HEK293 (cell line): ENCODE measurements around the gene C1QL2.

Source experiments
- CTCF ChIA-PET: fragments of 350-600 bp; formaldehyde crosslinking; extraction: SDS; loops from one replicate; lab custom pipeline; 2021; ENCODE audit warnings: antibody characterized with exemption; lab: Yijun Ruan, JAX
- POLR2A ChIA-PET: fragments of 300-600 bp; formaldehyde crosslinking; extraction: SDS; loops from one replicate; lab custom pipeline; 2020; ENCODE audit warnings: antibody characterized with exemption, inconsistent platforms; lab: Yijun Ruan, JAX
- H3K27ac ChIP-seq: fragments of 200-500 bp; sonication (Bioruptor generic); 2 replicates; pipeline ENCODE4 v1.5.1; 2014; ENCODE audit warnings: low read depth, low read length, control low read depth, inconsistent platforms; ENCODE audit errors: extremely low read depth
- H3K36me3 ChIP-seq, 2 experiments: fragments of 200-500 bp in 1 of 2; sonication (Bioruptor generic) in 1 of 2; 1 replicate in 1 of 2; 2 replicates in 1 of 2; pipeline ENCODE4 v1.5.1; 2014 to 2017; ENCODE audit warnings: inconsistent platforms in 2 of 2, low read length in 2 of 2; ENCODE audit not compliant: control insufficient read depth in 2 of 2, insufficient read depth in 1 of 2
- H3K4me1 ChIP-seq: fragments of 200-500 bp; sonication (Bioruptor generic); 2 replicates; pipeline ENCODE4 v1.5.1; 2014; ENCODE audit warnings: mild to moderate bottlenecking, low read length, inconsistent platforms; ENCODE audit not compliant: control insufficient read depth, insufficient read depth
- H3K4me3 ChIP-seq: 2 replicates; pipeline ENCODE4 v1.5.1; 2011; ENCODE audit warnings: low read depth, mild to moderate bottlenecking, control low read depth, low read length, moderate library complexity
- H3K9me3 ChIP-seq: fragments of 200-500 bp; sonication (Bioruptor generic); 2 replicates; pipeline ENCODE4 v1.5.1; 2014; ENCODE audit warnings: low read depth, low read length, inconsistent platforms; ENCODE audit not compliant: control insufficient read depth, insufficient read depth
- BCL11B ChIP-seq: fragments of 450-650 bp; formaldehyde crosslinking; IDR thresholded peaks from 2 replicates; pipeline ENCODE4 v1.5.1; 2016; ENCODE audit warnings: low read depth, missing biosample characterization, missing genetic modification characterization
- GLI2 ChIP-seq: fragments of 450-650 bp; formaldehyde crosslinking; IDR thresholded peaks from 2 replicates; pipeline ENCODE4; 2017; ENCODE audit warnings: missing biosample characterization, missing genetic modification characterization, low read depth, borderline replicate concordance
- HOXD13 ChIP-seq: sonication (generic); formaldehyde crosslinking; IDR thresholded peaks from 2 replicates; pipeline ENCODE4 v1.8.0; 2022; ENCODE audit warnings: missing genetic modification reagents, borderline replicate concordance
- KLF10 ChIP-seq: fragments of 450-650 bp; IDR thresholded peaks from 2 replicates; pipeline ENCODE4 v1.5.1; 2018; ENCODE audit warnings: missing biosample characterization, mild to moderate bottlenecking, missing genetic modification characterization
- KLF16 ChIP-seq: fragments of 450-650 bp; formaldehyde crosslinking; IDR thresholded peaks from 2 replicates; pipeline ENCODE4 v1.5.1; 2017; ENCODE audit warnings: missing biosample characterization, missing genetic modification characterization
- KLF7 ChIP-seq: fragments of 450-650 bp; formaldehyde crosslinking; IDR thresholded peaks from 2 replicates; pipeline ENCODE4 v1.5.1; 2016; ENCODE audit warnings: missing biosample characterization, missing genetic modification characterization, borderline replicate concordance
- KLF9 ChIP-seq: fragments of 450-650 bp; formaldehyde crosslinking; IDR thresholded peaks from 2 replicates; pipeline ENCODE4 v1.5.1; 2016; ENCODE audit warnings: missing biosample characterization, missing genetic modification characterization, low read depth
- SCRT2 ChIP-seq: fragments of 450-650 bp; formaldehyde crosslinking; IDR thresholded peaks from 2 replicates; pipeline ENCODE4 v1.5.1; 2016; ENCODE audit warnings: missing biosample characterization, missing genetic modification characterization
- SP3 ChIP-seq: fragments of 450-650 bp; formaldehyde crosslinking; IDR thresholded peaks from 2 replicates; pipeline ENCODE4 v1.5.1; 2016; ENCODE audit warnings: missing biosample characterization, missing genetic modification characterization
- WT1 ChIP-seq: fragments of 450-650 bp; formaldehyde crosslinking; IDR thresholded peaks from 2 replicates; pipeline ENCODE4 v1.5.1; 2016; ENCODE audit warnings: missing biosample characterization, missing genetic modification characterization
- YY2 ChIP-seq: fragments of 450-650 bp; formaldehyde crosslinking; IDR thresholded peaks from 2 replicates; pipeline ENCODE4 v1.5.1; 2016; ENCODE audit warnings: missing biosample characterization, missing genetic modification characterization
- ZNF184 ChIP-seq: fragments of 450-650 bp; IDR thresholded peaks from 2 replicates; pipeline ENCODE4 v1.5.1; 2018; ENCODE audit warnings: missing biosample characterization, mild to moderate bottlenecking, missing genetic modification characterization
- ZNF239 ChIP-seq: fragments of 450-650 bp; formaldehyde crosslinking; IDR thresholded peaks from 2 replicates; pipeline ENCODE4 v1.5.1; 2016; ENCODE audit warnings: missing biosample characterization, missing genetic modification characterization
- ZNF341 ChIP-seq: fragments of 450-650 bp; formaldehyde crosslinking; IDR thresholded peaks from 2 replicates; pipeline ENCODE4; 2016; ENCODE audit warnings: low read depth, missing biosample characterization, missing genetic modification characterization
- ZNF423 ChIP-seq: fragments of 450-650 bp; formaldehyde crosslinking; IDR thresholded peaks from 2 replicates; pipeline ENCODE4 v1.5.1; 2016; ENCODE audit warnings: missing biosample characterization, missing genetic modification characterization
- ZNF555 ChIP-seq: fragments of 450-650 bp; formaldehyde crosslinking; conservative IDR thresholded peaks from 2 replicates; pipeline ENCODE4 v1.5.1; 2017; ENCODE audit warnings: missing biosample characterization, mild to moderate bottlenecking, missing genetic modification characterization, inconsistent platforms
- ZNF561 ChIP-seq: fragments of 450-650 bp; IDR thresholded peaks from 2 replicates; pipeline ENCODE4 v1.5.1; 2018; ENCODE audit warnings: missing biosample characterization, missing genetic modification characterization, borderline replicate concordance
- ZNF654 ChIP-seq: fragments of 450-650 bp; formaldehyde crosslinking; IDR thresholded peaks from 2 replicates; pipeline ENCODE4 v1.5.1; 2016; ENCODE audit warnings: low read depth, missing biosample characterization, missing genetic modification characterization
- ZNF670 ChIP-seq: fragments of 450-650 bp; formaldehyde crosslinking; IDR thresholded peaks from 2 replicates; pipeline ENCODE4 v1.5.1; 2016; ENCODE audit warnings: missing biosample characterization, missing genetic modification characterization, low read depth
- ZNF747 ChIP-seq: fragments of 450-650 bp; formaldehyde crosslinking; IDR thresholded peaks from 2 replicates; pipeline ENCODE4 v1.5.1; 2016; ENCODE audit warnings: missing biosample characterization, missing genetic modification characterization
- ZNF792 ChIP-seq: fragments of 450-650 bp; formaldehyde crosslinking; IDR thresholded peaks from 2 replicates; pipeline ENCODE4 v1.5.1; 2016; ENCODE audit warnings: missing biosample characterization, missing genetic modification characterization
- ZNF830 ChIP-seq: fragments of 450-650 bp; IDR thresholded peaks from 2 replicates; pipeline ENCODE4 v1.5.0; 2018; ENCODE audit warnings: missing biosample characterization, missing genetic modification characterization, low read depth, mild to moderate bottlenecking, moderate library complexity
- ZSCAN4 ChIP-seq: fragments of 450-650 bp; formaldehyde crosslinking; IDR thresholded peaks from 2 replicates; pipeline ENCODE4 v1.5.1; 2017; ENCODE audit warnings: missing biosample characterization, missing genetic modification characterization
- ZXDB ChIP-seq: fragments of 450-650 bp; formaldehyde crosslinking; IDR thresholded peaks from 2 replicates; pipeline ENCODE4 v1.5.1; 2016; ENCODE audit warnings: missing biosample characterization, missing genetic modification characterization
- TF ChIP-seq, protein P1 (sequence below): fragments of 450-650 bp; formaldehyde crosslinking; conservative IDR thresholded peaks from 2 replicates; pipeline ENCODE4 v1.5.1; 2016; ENCODE audit warnings: low read depth, missing biosample characterization, missing genetic modification characterization
- TF ChIP-seq, protein P2 (sequence below): fragments of 450-650 bp; formaldehyde crosslinking; IDR thresholded peaks from 2 replicates; pipeline ENCODE4 v1.5.1; 2016; ENCODE audit warnings: missing biosample characterization, missing genetic modification characterization

Gene C1QL2

GRCh38 chr2:119179202-119179601 lies 20.7 kb upstream of the C1QL2 start:
- Histone ChIP-seq H3K36me3 (no peaks in the 10 kb centered on the region), H3K4me3 (no peak overlapping the region), H3K9me3 (no peaks in the 10 kb centered on the region), H3K27ac (no peak overlapping the region), H3K4me1 (no peaks in the 10 kb centered on the region)
- TF ChIP-seq ZNF184 (no peak), KLF7 (tag by site-specific recombination) (no peak), ZNF792 (tag by site-specific recombination) (no peak), SP3 (no peak), ZXDB (tag by site-specific recombination) (no peak), ZNF239 (tag by site-specific recombination) (no peak), ZNF561 (tag by site-specific recombination) (no peak), WT1 (tag by site-specific recombination) (no peak), ZSCAN4 (tag by site-specific recombination) (no peak), ZNF423 (no peak), ZNF654 (tag by site-specific recombination) (no peak), ZNF341 (tag by site-specific recombination) (no peak), BCL11B (tag by site-specific recombination) (no peak)
- TF ChIP-seq, protein P1, sequence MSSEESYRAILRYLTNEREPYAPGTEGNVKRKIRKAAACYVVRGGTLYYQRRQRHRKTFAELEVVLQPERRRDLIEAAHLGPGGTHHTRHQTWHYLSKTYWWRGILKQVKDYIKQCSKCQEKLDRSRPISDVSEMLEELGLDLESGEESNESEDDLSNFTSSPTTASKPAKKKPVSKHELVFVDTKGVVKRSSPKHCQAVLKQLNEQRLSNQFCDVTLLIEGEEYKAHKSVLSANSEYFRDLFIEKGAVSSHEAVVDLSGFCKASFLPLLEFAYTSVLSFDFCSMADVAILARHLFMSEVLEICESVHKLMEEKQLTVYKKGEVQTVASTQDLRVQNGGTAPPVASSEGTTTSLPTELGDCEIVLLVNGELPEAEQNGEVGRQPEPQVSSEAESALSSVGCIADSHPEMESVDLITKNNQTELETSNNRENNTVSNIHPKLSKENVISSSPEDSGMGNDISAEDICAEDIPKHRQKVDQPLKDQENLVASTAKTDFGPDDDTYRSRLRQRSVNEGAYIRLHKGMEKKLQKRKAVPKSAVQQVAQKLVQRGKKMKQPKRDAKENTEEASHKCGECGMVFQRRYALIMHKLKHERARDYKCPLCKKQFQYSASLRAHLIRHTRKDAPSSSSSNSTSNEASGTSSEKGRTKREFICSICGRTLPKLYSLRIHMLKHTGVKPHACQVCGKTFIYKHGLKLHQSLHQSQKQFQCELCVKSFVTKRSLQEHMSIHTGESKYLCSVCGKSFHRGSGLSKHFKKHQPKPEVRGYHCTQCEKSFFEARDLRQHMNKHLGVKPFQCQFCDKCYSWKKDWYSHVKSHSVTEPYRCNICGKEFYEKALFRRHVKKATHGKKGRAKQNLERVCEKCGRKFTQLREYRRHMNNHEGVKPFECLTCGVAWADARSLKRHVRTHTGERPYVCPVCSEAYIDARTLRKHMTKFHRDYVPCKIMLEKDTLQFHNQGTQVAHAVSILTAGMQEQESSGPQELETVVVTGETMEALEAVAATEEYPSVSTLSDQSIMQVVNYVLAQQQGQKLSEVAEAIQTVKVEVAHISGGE (tag by site-specific recombination), result no peak
- POLR2A ChIA-PET, result no interaction called here
- CTCF ChIA-PET, result interaction anchor here (0.6 to 1.5 kb wide), 3 partner anchors 52 to 1960 kb away, joined by 3 read pairs; no protein-coding TSS in a partner anchor

DNA sequence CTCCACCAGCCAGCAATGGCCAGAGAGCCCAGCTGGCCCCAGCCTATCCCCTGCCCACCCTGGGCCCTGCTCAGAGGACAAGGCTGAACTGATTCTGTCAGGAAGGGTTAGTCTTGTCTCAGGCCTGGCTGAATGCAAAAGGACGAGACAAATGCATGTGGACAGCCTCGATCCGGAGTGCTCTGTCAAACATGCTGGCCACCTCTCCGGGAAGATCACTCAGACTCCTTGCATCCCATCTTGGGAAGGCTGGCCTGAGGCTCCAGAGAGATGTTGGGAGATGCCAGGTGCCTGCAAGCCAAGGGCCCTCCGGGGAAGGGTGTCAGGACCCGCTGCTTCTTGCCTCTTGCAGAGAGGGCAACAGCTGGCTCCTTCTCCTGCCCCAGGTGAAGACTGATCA lies 20.2 kb upstream of the C1QL2 start:
- no peak overlapping the region for H3K4me3 ChIP-seq
- H3K9me3 ChIP-seq, result no peaks in the 10 kb centered on the region
- H3K36me3 ChIP-seq, result no peaks in the 10 kb centered on the region
- POLR2A ChIA-PET, result no interaction called here
- H3K27ac ChIP-seq, result no peak overlapping the region
- CTCF ChIA-PET, result interaction anchor here (0.9 to 1.5 kb wide), 2 partner anchors 52 to 1961 kb away, joined by 3 read pairs; no protein-coding TSS in a partner anchor
- H3K4me1 ChIP-seq, result no peaks in the 10 kb centered on the region
- TF ChIP-seq ZNF670 (tag by site-specific recombination), result no peak
- TF ChIP-seq, protein P2, sequence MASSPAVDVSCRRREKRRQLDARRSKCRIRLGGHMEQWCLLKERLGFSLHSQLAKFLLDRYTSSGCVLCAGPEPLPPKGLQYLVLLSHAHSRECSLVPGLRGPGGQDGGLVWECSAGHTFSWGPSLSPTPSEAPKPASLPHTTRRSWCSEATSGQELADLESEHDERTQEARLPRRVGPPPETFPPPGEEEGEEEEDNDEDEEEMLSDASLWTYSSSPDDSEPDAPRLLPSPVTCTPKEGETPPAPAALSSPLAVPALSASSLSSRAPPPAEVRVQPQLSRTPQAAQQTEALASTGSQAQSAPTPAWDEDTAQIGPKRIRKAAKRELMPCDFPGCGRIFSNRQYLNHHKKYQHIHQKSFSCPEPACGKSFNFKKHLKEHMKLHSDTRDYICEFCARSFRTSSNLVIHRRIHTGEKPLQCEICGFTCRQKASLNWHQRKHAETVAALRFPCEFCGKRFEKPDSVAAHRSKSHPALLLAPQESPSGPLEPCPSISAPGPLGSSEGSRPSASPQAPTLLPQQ (tag by site-specific recombination), result no peak
- TF ChIP-seq KLF16 (tag by site-specific recombination), result no peak
- no peak for TF ChIP-seq KLF9 (tag by site-specific recombination)
- no peak for TF ChIP-seq GLI2 (tag by site-specific recombination)
- no peak for TF ChIP-seq YY2 (tag by site-specific recombination)
- no peak for TF ChIP-seq SCRT2 (tag by site-specific recombination)
- TF ChIP-seq, protein P1 (tag by site-specific recombination), result no peak
- no peak for TF ChIP-seq HOXD13 (CRISPR knock-in tag)
- no peak for TF ChIP-seq KLF10 (tag by site-specific recombination)
- TF ChIP-seq ZNF747 (tag by site-specific recombination), result no peak
- TF ChIP-seq ZNF555, result no peak
- no peak for TF ChIP-seq ZNF830 (tag by site-specific recombination)
